K562 treated with DMSO at 1 percent for 12 hours (cell line): ENCODE results near the gene MYL6. TPM values are rescaled to one million over a fixed set of nuclear protein-coding genes. Genes with fewer than 3 reads are reported as not detected.

Experiments
- total RNA-seq: library from RNA; unstranded; fragments of 300-600 nt; gene quantifications from 2 replicates; pipeline ENCODE4 v1.2.3, GENCODE V29; 2022; ENCODE audit not compliant: insufficient read depth

MYL6 gene
- total RNA-seq = 825 and 1,302 TPM in 2 replicates

GRCh38 chr12:56158029-56158925, at the start of gene MYL6:
MYL6 (plus strand) TSS chr12:56158359; CDS start chr12:56158402, 43 bp downstream.

GRCh38 chr12:56116267-56117081, 41.7 kb upstream of the MYL6 start, which contains the start of gene RPL41:
RPL41 (plus strand) TSS chr12:56116633.

GRCh38 chr12:56117778-56118687, 40.1 kb upstream of the MYL6 start, which contains the start of gene ZC3H10:
ZC3H10 (plus strand) TSS chr12:56118266; CDS start chr12:56120563, 2,297 bp downstream.

GRCh38 chr12:56127888-56128669, 30.1 kb upstream of the MYL6 start, which contains the start of gene ESYT1:
ESYT1 (plus strand) TSS chr12:56128267; CDS start chr12:56128320, 53 bp downstream.

GRCh38 chr12:56152132-56152755, 5.9 kb upstream of the MYL6 start, which contains the start of gene MYL6B:
MYL6B (plus strand) TSS chr12:56152587; CDS start chr12:56153919, 1,332 bp downstream.

GRCh38 chr12:56189099-56189917, 31.1 kb downstream of the MYL6 start, which contains the start of gene SMARCC2:
SMARCC2 (minus strand) TSS chr12:56189483; CDS start chr12:56189461, 22 bp downstream.

Other genes with a start within 250 kb of the MYL6 start
- gene PYM1, start 230.5 kb upstream of the MYL6 start, total RNA-seq = 25.3 and 31.8 TPM in 2 replicates
- gene DGKA, start 227.2 kb upstream of the MYL6 start, total RNA-seq = 20.0 and 41.3 TPM in 2 replicates
- gene PMEL, start 192.3 kb upstream of the MYL6 start, total RNA-seq = 1.6 and 2.3 TPM in 2 replicates
- gene CDK2, start 191.5 kb upstream of the MYL6 start, total RNA-seq = 60.8 and 102 TPM in 2 replicates
- gene RAB5B, start 184.3 kb upstream of the MYL6 start, total RNA-seq = 24.7 and 53.6 TPM in 2 replicates
- gene SUOX, start 161.1 kb upstream of the MYL6 start, total RNA-seq = 28.3 and 47.1 TPM in 2 replicates
- 5.5 and 28.5 TPM in 2 replicates for gene IKZF4, start 137.3 kb upstream of the MYL6 start, total RNA-seq
- 356 and 471 TPM in 2 replicates for gene RPS26, start 116.4 kb upstream of the MYL6 start, total RNA-seq
- 4.0 and 6.2 TPM in 2 replicates for gene ERBB3, start 78.2 kb upstream of the MYL6 start, total RNA-seq
- gene PA2G4, start 53.8 kb upstream of the MYL6 start, total RNA-seq = 117 and 191 TPM in 2 replicates
- gene RPL41, start 41.7 kb upstream of the MYL6 start, total RNA-seq = 3,882 and 7,413 TPM in 2 replicates
- 3.0 and 6.0 TPM in 2 replicates for gene ZC3H10, start 40.1 kb upstream of the MYL6 start, total RNA-seq
- gene ESYT1, start 30.1 kb upstream of the MYL6 start, total RNA-seq = 118 and 171 TPM in 2 replicates
- gene MYL6B, start 5.8 kb upstream of the MYL6 start, total RNA-seq = 39.6 and 50.9 TPM in 2 replicates
- 21.7 and 70.9 TPM in 2 replicates for gene SMARCC2, start 31.1 kb downstream of the MYL6 start, total RNA-seq
- 21.4 and 47.7 TPM in 2 replicates for gene RNF41, start 63.6 kb downstream of the MYL6 start, total RNA-seq
- 41.0 and 51.8 TPM in 2 replicates for gene NABP2, start 66.0 kb downstream of the MYL6 start, total RNA-seq
- gene SLC39A5, start 71.7 kb downstream of the MYL6 start, total RNA-seq = not detected in 2 replicates
- 9.6 and 33.7 TPM in 2 replicates for gene ANKRD52, start 100.0 kb downstream of the MYL6 start, total RNA-seq
- 43.3 and 62.5 TPM in 2 replicates for gene COQ10A, start 108.6 kb downstream of the MYL6 start, total RNA-seq
- 81.3 and 200 TPM in 2 replicates for gene CS, start 142.0 kb downstream of the MYL6 start, total RNA-seq
- 79.7 and 93.3 TPM in 2 replicates for gene CNPY2, start 157.6 kb downstream of the MYL6 start, total RNA-seq
- gene PAN2, start 175.6 kb downstream of the MYL6 start, total RNA-seq = 12.5 and 26.6 TPM in 2 replicates
- 13.7 and 23.5 TPM in 2 replicates for gene IL23A, start 180.5 kb downstream of the MYL6 start, total RNA-seq
- 25.6 and 60.4 TPM in 2 replicates for gene STAT2, start 201.7 kb downstream of the MYL6 start, total RNA-seq
- not detected in 2 replicates for gene APOF, start 204.5 kb downstream of the MYL6 start, total RNA-seq